ENCODE measurements around the gene CPNE8. TPM values are rescaled to one million over a fixed set of nuclear protein-coding genes. Genes with fewer than 3 reads are reported as not detected.

The CPNE8 gene
- total RNA-seq, 1 donor from 2014 or later, result 9.4 TPM

DNA sequence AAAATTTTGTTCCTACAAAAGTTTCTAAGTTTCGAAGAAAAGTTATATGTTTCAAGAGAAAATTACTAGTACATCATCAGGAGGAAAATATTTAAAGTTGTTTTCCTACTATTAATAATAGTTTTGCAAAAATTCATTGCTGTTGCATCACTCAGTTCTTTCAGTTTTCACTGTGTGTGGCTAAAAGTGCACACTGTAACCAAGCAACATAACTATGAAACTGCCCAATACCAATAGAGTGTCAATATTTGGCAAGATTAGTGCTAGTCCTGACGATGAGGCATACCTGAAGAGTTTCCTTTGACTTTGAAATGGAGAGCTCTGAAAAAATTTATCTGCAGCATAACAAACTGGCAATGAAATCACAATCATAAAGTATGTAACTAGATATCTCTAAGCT is 194.3 kb downstream of the CPNE8 start:
- Histone ChIP-seq H3K9ac (ENCODE audit: low read length) (no peak overlapping the region), H3K27ac (ENCODE audit: low read depth, low read length) (no peak overlapping the region), H3K9me3 (ENCODE audit: insufficient read depth, low read depth, low read length) (no peaks in the 10 kb centered on the region), H3K27me3 (ENCODE audit: insufficient read depth, low read length) (no peaks in the 10 kb centered on the region), H4K20me1 (ENCODE audit: insufficient read depth, low read length) (no peaks in the 10 kb centered on the region), H3K79me2 (ENCODE audit: insufficient read depth, low read length) (no peaks in the 10 kb centered on the region), H2AFZ (ENCODE audit: low read depth, low read length) (no peak overlapping the region), H3K4me2 (ENCODE audit: low read length) (no peak overlapping the region), H3K4me3 (ENCODE audit: insufficient read depth, low read depth, low read length) (no peak overlapping the region), H3K4me1 (ENCODE audit: insufficient read depth, low read length) (no peaks in the 10 kb centered on the region), H3K36me3 (ENCODE audit: insufficient read depth, low read length) (no peaks in the 10 kb centered on the region)
- H3K27me3 Mint-ChIP-seq (ENCODE audit: low read depth, unreplicated experiment), result no peaks in the 10 kb centered on the region
- H3K4me1 Mint-ChIP-seq (ENCODE audit: low read depth, unreplicated experiment), result peaks cover 3% of the 10 kb centered on the region
- FAIRE-seq, result no peak
- H3K9me3 Mint-ChIP-seq (ENCODE audit: unreplicated experiment), result no peaks in the 10 kb centered on the region
- no peak overlapping the region for H3K4me3 Mint-ChIP-seq (ENCODE audit: unreplicated experiment)
- no peak overlapping the region for H3K27ac Mint-ChIP-seq (ENCODE audit: unreplicated experiment)
- no peak for DNase-seq (ENCODE audit: low read depth)
- TF ChIP-seq, protein P1, sequence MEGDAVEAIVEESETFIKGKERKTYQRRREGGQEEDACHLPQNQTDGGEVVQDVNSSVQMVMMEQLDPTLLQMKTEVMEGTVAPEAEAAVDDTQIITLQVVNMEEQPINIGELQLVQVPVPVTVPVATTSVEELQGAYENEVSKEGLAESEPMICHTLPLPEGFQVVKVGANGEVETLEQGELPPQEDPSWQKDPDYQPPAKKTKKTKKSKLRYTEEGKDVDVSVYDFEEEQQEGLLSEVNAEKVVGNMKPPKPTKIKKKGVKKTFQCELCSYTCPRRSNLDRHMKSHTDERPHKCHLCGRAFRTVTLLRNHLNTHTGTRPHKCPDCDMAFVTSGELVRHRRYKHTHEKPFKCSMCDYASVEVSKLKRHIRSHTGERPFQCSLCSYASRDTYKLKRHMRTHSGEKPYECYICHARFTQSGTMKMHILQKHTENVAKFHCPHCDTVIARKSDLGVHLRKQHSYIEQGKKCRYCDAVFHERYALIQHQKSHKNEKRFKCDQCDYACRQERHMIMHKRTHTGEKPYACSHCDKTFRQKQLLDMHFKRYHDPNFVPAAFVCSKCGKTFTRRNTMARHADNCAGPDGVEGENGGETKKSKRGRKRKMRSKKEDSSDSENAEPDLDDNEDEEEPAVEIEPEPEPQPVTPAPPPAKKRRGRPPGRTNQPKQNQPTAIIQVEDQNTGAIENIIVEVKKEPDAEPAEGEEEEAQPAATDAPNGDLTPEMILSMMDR (IDR thresholded peaks at IDR 0.05; ENCODE audit: insufficient read depth, low read depth, low read length), result no peak
- no peak for TF ChIP-seq EZH2 (IDR thresholded peaks at IDR 0.05; ENCODE audit: insufficient read depth, low read length)
- no peaks in the 10 kb centered on the region for H3K36me3 Mint-ChIP-seq (ENCODE audit: low read depth, unreplicated experiment)

DNA sequence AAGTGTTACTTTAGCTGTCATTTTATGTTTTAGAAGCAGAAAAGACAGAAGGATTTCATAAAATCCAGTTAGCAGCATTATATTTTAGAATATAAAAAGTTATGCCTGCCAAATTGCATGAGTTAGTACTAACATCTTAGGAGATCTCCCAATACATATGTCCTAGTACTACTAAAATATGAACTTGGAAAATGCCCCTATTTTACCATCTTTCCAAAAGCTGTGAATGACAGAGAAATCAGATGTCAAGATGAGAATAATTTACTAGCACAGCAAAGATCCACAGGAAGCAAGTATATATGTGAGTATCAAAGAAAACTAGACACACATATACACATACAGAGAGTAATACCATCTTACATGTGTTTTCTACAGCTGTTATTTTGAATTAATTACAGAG is 196.9 kb downstream of the CPNE8 start:
- Histone ChIP-seq H3K4me1 (ENCODE audit: insufficient read depth, low read length) (no peaks in the 10 kb centered on the region), H3K27ac (ENCODE audit: low read depth, low read length) (no peak overlapping the region), H3K9ac (ENCODE audit: low read length) (no peak overlapping the region), H3K4me2 (ENCODE audit: low read length) (no peak overlapping the region), H3K79me2 (ENCODE audit: insufficient read depth, low read length) (no peaks in the 10 kb centered on the region), H3K27me3 (ENCODE audit: insufficient read depth, low read length) (no peaks in the 10 kb centered on the region), H3K4me3 (ENCODE audit: insufficient read depth, low read depth, low read length) (no peak overlapping the region), H3K36me3 (ENCODE audit: insufficient read depth, low read length) (no peaks in the 10 kb centered on the region), H4K20me1 (ENCODE audit: insufficient read depth, low read length) (no peaks in the 10 kb centered on the region), H2AFZ (ENCODE audit: low read depth, low read length) (no peak overlapping the region), H3K9me3 (ENCODE audit: insufficient read depth, low read depth, low read length) (no peaks in the 10 kb centered on the region)
- DNase-seq (ENCODE audit: low read depth), result no peak
- no peaks in the 10 kb centered on the region for H3K27me3 Mint-ChIP-seq (ENCODE audit: low read depth, unreplicated experiment)
- peaks cover 3% of the 10 kb centered on the region for H3K4me1 Mint-ChIP-seq (ENCODE audit: low read depth, unreplicated experiment)
- H3K36me3 Mint-ChIP-seq (ENCODE audit: low read depth, unreplicated experiment), result no peaks in the 10 kb centered on the region
- TF ChIP-seq, protein P1 (IDR thresholded peaks at IDR 0.05; ENCODE audit: insufficient read depth, low read depth, low read length), result no peak
- no peak for TF ChIP-seq EZH2 (IDR thresholded peaks at IDR 0.05; ENCODE audit: insufficient read depth, low read length)
- H3K9me3 Mint-ChIP-seq (ENCODE audit: unreplicated experiment), result no peaks in the 10 kb centered on the region
- H3K27ac Mint-ChIP-seq (ENCODE audit: unreplicated experiment), result no peak overlapping the region
- no peak for FAIRE-seq
- no peak overlapping the region for H3K4me3 Mint-ChIP-seq (ENCODE audit: unreplicated experiment)

DNA sequence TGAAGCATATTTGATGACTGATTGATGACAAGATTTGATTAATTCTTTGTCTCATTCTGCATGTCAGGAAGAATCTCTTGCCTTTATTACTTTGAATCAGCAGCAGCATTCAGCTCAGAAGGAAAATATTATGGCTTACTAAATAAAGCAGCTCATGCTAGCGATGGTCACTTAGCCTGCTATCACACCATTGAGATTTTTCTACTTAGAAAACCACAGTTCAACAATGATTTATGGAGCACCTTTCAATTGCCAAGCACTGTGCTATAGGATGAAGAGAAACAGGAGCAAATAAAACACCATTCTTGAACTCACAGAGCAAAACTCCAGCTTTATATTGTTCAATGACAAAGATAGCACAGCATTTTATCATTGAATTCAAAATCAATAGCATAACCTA is 197.7 kb downstream of the CPNE8 start:
- FAIRE-seq, result no peak
- no peak overlapping the region for H3K4me2 ChIP-seq (ENCODE audit: low read length)
- Mint-ChIP-seq H3K4me3 (ENCODE audit: unreplicated experiment) (no peak overlapping the region), H3K27ac (ENCODE audit: unreplicated experiment) (no peak overlapping the region), H3K36me3 (ENCODE audit: low read depth, unreplicated experiment) (no peaks in the 10 kb centered on the region), H3K9me3 (ENCODE audit: unreplicated experiment) (no peaks in the 10 kb centered on the region), H3K27me3 (ENCODE audit: low read depth, unreplicated experiment) (no peaks in the 10 kb centered on the region), H3K4me1 (ENCODE audit: low read depth, unreplicated experiment) (no peaks in the 10 kb centered on the region)
- H3K4me3 ChIP-seq (ENCODE audit: insufficient read depth, low read depth, low read length), result no peak overlapping the region
- no peaks in the 10 kb centered on the region for H3K27me3 ChIP-seq (ENCODE audit: insufficient read depth, low read length)
- H3K4me1 ChIP-seq (ENCODE audit: insufficient read depth, low read length), result no peaks in the 10 kb centered on the region
- no peak overlapping the region for H3K9ac ChIP-seq (ENCODE audit: low read length)
- no peaks in the 10 kb centered on the region for H3K9me3 ChIP-seq (ENCODE audit: insufficient read depth, low read depth, low read length)
- H3K79me2 ChIP-seq (ENCODE audit: insufficient read depth, low read length), result no peaks in the 10 kb centered on the region
- H2AFZ ChIP-seq (ENCODE audit: low read depth, low read length), result no peak overlapping the region
- no peak for DNase-seq (ENCODE audit: low read depth)
- H3K27ac ChIP-seq (ENCODE audit: low read depth, low read length), result no peak overlapping the region
- TF ChIP-seq EZH2 (IDR thresholded peaks at IDR 0.05; ENCODE audit: insufficient read depth, low read length), result no peak
- TF ChIP-seq, protein P1 (IDR thresholded peaks at IDR 0.05; ENCODE audit: insufficient read depth, low read depth, low read length), result no peak
- H3K36me3 ChIP-seq (ENCODE audit: insufficient read depth, low read length), result no peaks in the 10 kb centered on the region
- no peaks in the 10 kb centered on the region for H4K20me1 ChIP-seq (ENCODE audit: insufficient read depth, low read length)
